Activated CD4-positive, alpha-beta memory T cell treated with anti-CD3 and anti-CD28 coated beads for 36 hours (primary cell): ENCODE data around the gene PLRG1. TPM values are rescaled to one million over a fixed set of nuclear protein-coding genes. Genes with fewer than 3 reads are reported as not detected.

Experiments
- CTCF ChIA-PET: fragments of 350-600 bp; sonication (Branson Sonifier 250); formaldehyde crosslinking; loops from one replicate; lab custom pipeline; 2021; ENCODE audit warnings: antibody characterized with exemption, inconsistent platforms; lab: Charles Lee
- POLR2A ChIA-PET: fragments of 350-600 bp; sonication (Branson Sonifier 250); formaldehyde crosslinking; loops from one replicate; lab custom pipeline; 2021; ENCODE audit warnings: antibody characterized with exemption; lab: Charles Lee
- DNase-seq: peaks from one replicate; pipeline ENCODE4 v3.0.0-alpha.2; 2020
- H3K27ac Mint-ChIP-seq: one replicate; pipeline ENCODE4 v1.8.0; 2021; ENCODE audit warnings: mixed read lengths
- H3K27me3 Mint-ChIP-seq: one replicate; pipeline ENCODE4 v1.8.0; 2021; ENCODE audit warnings: mixed read lengths
- H3K36me3 Mint-ChIP-seq: one replicate; pipeline ENCODE4 v1.8.0; 2021; ENCODE audit warnings: mixed read lengths
- H3K4me1 Mint-ChIP-seq: one replicate; pipeline ENCODE4 v1.8.0; 2021; ENCODE audit warnings: low read depth, mixed read lengths
- H3K4me3 Mint-ChIP-seq: one replicate; pipeline ENCODE4 v1.8.0; 2021; ENCODE audit warnings: mild to moderate bottlenecking, mixed read lengths
- H3K9me3 Mint-ChIP-seq: one replicate; pipeline ENCODE4 v1.8.0; 2021; ENCODE audit warnings: mixed read lengths
- intact Hi-C: fragments of 100-400 bp; cut with micrococcal nuclease; formaldehyde crosslinking; loops from one replicate; pipeline ENCODE4 v1.15.1; 2023
- total RNA-seq, 2 experiments: library from RNA; stranded (reverse); gene quantifications; one replicate each; pipeline ENCODE4 v1.2.3, GENCODE V29; 2021

The PLRG1 gene
- total RNA-seq, 2 experiments from 2014 or later = 99.3 to 103 TPM

DNA sequence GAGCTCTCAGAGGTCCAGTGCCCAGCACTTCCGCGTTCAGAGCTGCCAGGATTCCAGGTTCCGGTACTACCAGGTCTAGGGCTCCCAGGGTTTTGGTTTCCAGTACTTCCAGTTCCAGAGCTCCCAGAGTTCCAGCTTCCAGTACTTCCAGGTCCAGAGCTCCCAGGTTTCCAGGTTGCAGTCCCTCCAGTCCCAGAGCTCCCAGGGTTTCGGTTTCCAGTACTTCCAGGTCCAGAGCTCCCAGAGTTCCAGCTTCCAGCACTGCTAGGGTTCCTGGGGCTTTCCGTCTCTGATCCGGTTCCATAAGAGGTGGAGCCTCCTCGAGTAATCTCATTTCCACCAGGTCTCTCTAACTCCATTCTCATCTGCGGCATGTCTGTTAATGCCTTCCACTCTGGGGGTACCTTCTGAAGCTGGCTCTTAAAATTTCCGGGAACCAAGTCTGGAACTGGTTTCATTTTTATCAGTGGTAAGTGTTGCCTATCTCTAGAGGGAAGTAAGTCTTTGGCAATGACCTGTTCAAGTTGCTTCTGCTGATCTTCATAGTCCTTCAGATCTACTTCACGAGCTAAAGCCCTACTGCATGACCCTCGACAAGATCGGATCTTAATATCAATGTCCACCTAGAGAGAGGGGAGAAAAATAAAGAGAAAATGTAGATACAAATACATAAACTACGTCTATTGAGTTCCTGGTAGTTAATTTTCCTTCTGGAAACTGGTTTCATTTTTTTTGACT lies 36.3 kb upstream of the PLRG1 start:
- CTCF ChIA-PET = no interaction called here
- intact Hi-C loops = no loop called here
- no peaks in the 10 kb centered on the region for H3K4me1 Mint-ChIP-seq
- no peak overlapping the region for H3K4me3 Mint-ChIP-seq
- H3K27ac Mint-ChIP-seq = no peak overlapping the region
- DNase-seq = no peak
- POLR2A ChIA-PET = no interaction called here
- no peaks in the 10 kb centered on the region for H3K9me3 Mint-ChIP-seq
- peaks cover 10% of the 10 kb centered on the region for H3K27me3 Mint-ChIP-seq
- no peaks in the 10 kb centered on the region for H3K36me3 Mint-ChIP-seq

DNA sequence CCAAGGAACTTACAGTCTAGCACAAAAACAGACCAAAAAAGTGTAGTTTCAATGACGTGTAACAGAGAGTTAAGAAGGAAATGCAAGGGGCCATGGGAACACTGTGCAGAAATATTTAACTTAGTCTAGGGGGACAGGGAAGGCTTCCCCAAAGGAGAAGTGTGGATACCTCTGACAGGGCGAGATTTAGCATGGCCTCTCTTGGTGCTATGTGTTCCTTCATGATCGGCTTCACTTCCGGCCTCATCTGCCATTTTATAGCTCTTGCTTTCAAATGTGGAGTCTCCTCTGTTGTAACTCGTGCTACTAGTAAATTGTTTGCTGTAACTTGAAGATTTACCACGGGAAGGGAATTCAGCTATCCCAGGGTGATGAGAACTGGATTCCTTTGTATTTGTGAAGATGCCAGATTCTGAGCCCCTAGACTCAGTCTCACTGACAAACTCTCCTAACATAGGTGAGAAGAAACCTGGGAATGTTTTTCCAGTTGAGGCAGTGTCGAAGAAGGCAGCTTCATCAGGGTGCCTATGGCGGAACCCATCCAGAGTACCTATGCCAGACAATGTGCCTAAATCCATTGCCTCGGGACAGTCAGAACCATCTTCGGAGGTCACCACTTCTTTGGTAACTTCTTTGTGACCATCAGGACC lies 35.3 kb upstream of the PLRG1 start:
- intact Hi-C loops = no loop called here
- Mint-ChIP-seq H3K9me3 (no peaks in the 10 kb centered on the region), H3K36me3 (no peaks in the 10 kb centered on the region), H3K27ac (no peak overlapping the region), H3K4me1 (no peaks in the 10 kb centered on the region), H3K4me3 (no peak overlapping the region), H3K27me3 (peaks cover 7% of the 10 kb centered on the region)
- no peak for DNase-seq
- ChIA-PET POLR2A (no interaction called here), CTCF (interaction anchor here (0.6 kb wide), 1 partner anchor 37 kb away, joined by 3 read pairs; no protein-coding TSS in a partner anchor)

DNA sequence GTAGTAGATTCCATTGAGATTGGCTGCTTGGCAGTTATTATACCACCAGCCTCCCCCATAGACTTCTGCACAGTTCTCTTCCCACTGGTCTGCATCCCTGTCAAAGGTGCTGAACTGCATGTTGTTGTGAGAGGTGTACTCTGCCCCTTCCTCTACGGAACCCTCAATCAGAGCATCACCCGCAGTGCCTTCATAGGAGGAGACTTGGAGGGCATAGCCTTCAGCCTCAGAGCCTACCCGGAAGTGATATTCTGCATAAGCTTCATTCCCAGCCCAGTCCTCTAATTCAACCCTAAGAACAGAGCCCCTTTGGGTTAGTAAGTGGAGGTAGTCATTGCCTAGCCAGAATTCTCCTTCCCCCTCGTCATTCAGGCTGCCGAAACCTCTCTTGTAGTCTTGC lies 34.1 kb upstream of the PLRG1 start:
- Mint-ChIP-seq H3K36me3 (no peaks in the 10 kb centered on the region), H3K27ac (no peak overlapping the region), H3K4me3 (no peak overlapping the region), H3K9me3 (no peaks in the 10 kb centered on the region), H3K4me1 (no peaks in the 10 kb centered on the region), H3K27me3 (peaks cover 7% of the 10 kb centered on the region)
- POLR2A ChIA-PET = no interaction called here
- DNase-seq = no peak
- CTCF ChIA-PET = no interaction called here
- intact Hi-C loops = no loop called here

DNA sequence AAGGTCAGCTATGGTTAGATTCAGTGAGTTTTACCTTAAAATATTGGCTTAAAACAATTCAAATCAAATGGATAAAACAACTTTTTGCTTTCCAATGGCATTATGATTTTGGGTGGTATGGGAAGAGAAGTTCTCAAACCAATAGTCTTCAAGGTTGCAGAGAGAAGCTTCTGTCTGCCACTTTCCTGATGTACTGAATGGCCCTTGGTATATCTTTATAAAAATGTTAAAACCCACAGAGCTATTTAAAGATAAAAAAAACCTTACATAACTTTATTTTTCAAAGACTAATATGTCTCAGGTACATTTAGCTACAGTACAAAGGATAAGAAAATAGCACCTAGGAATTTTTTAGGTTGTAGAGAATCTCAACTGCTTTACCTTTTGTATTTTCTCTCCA lies 33.5 kb upstream of the PLRG1 start:
- intact Hi-C loops = no loop called here
- no peaks in the 10 kb centered on the region for H3K4me1 Mint-ChIP-seq
- DNase-seq = no peak
- CTCF ChIA-PET = no interaction called here
- H3K27me3 Mint-ChIP-seq = peaks cover 7% of the 10 kb centered on the region
- H3K9me3 Mint-ChIP-seq = no peaks in the 10 kb centered on the region
- no peak overlapping the region for H3K4me3 Mint-ChIP-seq
- POLR2A ChIA-PET = no interaction called here
- H3K36me3 Mint-ChIP-seq = no peaks in the 10 kb centered on the region
- H3K27ac Mint-ChIP-seq = no peak overlapping the region

DNA sequence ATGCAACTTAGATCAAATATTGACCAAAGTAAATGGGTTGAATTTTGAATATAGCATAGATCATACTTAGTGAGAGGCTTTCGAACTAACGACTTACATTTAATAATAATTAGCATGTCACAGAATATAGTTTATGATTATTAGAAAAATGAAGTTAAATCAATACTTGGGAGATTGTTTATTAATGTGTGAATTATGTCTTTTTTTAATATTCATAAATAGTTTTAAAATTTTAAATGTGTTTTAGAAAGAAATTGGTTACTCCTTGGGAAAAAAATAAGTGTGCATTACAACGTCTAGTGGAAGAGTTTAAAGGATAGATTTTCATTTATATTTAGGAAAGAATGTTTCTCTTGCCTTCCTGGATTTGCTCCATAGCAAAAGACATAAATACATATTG lies 33.0 kb upstream of the PLRG1 start:
- Mint-ChIP-seq H3K4me1 (no peaks in the 10 kb centered on the region), H3K4me3 (no peak overlapping the region), H3K27ac (no peak overlapping the region), H3K27me3 (peaks cover 7% of the 10 kb centered on the region), H3K9me3 (no peaks in the 10 kb centered on the region), H3K36me3 (no peaks in the 10 kb centered on the region)
- ChIA-PET CTCF (no interaction called here), POLR2A (no interaction called here)
- intact Hi-C loops = no loop called here
- no peak for DNase-seq

DNA sequence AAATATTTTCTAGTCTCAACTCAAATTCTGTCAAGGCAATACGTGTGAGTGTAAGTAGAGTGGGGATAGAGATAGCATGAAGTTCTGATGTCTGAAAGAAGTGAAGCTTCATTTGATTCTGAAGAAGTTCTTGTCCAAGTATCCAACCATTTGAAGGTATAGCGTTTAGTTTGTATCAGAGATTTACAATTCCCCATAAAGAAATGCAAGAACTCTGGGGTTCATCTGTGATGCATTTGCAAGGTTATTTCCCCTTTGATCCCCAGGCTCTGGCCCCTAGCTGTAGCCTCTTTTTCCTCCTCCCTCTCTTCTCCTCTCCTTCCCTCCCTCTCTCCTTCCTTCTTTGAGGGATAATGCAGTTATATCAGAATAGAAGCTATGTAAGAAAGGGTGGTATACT lies 32.5 kb upstream of the PLRG1 start:
- DNase-seq = no peak
- Mint-ChIP-seq H3K36me3 (no peaks in the 10 kb centered on the region), H3K27ac (no peak overlapping the region), H3K4me3 (no peak overlapping the region), H3K9me3 (no peaks in the 10 kb centered on the region), H3K4me1 (no peaks in the 10 kb centered on the region), H3K27me3 (peaks cover 7% of the 10 kb centered on the region)
- ChIA-PET POLR2A (no interaction called here), CTCF (no interaction called here)
- intact Hi-C loops = no loop called here

DNA sequence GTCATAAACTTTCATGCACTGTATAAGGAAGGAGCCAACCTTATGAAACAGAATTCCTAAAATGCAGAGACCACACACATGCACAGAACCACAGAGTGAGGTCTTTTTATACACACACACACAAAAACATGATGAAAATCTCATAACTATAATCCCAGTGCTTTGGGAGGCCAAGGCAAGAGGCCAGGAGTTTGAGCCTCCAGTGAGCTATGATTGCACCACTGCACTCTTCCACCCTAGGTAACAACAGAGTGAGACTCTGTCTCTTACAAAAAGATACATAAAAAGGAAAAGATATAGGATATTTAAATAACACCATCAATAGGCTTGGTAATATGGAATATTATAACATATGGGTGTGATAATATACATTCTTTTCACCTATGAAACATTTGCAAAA lies 29.7 kb upstream of the PLRG1 start:
- Mint-ChIP-seq H3K36me3 (no peaks in the 10 kb centered on the region), H3K9me3 (no peaks in the 10 kb centered on the region), H3K4me1 (no peaks in the 10 kb centered on the region), H3K27ac (no peak overlapping the region), H3K4me3 (no peak overlapping the region), H3K27me3 (peaks cover 9% of the 10 kb centered on the region)
- intact Hi-C loops = no loop called here
- CTCF ChIA-PET = no interaction called here
- POLR2A ChIA-PET = no interaction called here
- DNase-seq = no peak

DNA sequence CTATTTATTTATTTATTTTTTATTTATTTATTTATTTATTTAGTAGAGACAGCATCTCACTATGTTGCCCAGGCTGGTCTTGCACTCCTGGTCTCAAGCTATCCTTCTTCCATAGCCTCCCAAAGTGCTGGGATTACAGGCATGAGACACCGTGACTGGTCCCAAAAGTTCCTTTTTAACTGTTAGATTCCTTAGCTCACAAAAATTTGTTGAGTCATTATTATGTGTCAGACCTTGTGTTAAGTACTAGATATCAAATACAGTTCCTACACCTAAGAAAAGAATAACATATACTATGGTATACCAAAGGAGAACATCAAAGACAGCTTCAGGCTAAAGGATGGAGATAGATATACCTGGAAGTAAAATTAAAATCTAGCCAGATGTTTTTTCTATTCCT lies 28.7 kb upstream of the PLRG1 start:
- ChIA-PET CTCF (no interaction called here), POLR2A (no interaction called here)
- Mint-ChIP-seq H3K27me3 (peaks cover 11% of the 10 kb centered on the region), H3K27ac (no peak overlapping the region), H3K4me1 (no peaks in the 10 kb centered on the region), H3K4me3 (no peak overlapping the region), H3K9me3 (no peaks in the 10 kb centered on the region), H3K36me3 (no peaks in the 10 kb centered on the region)
- intact Hi-C loops = no loop called here
- DNase-seq = no peak

DNA sequence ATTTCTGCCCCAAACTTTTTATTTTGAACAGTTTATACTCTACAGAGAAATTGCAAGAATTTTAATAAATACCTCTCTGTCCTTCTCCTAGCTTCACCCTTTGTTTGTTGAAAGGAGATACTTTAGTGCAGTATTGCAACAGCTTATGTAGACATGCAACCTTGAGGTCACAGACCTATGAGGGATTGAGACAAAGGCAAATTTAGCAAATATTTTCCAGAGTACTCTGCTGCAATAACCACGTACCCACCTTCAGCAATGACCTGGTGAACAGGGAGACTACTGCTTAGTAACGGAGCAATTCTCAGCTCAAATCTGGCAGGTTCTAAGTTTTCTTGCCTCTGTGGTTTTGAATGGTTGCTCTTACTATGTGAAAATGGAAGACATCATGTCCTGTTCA lies 27.1 kb upstream of the PLRG1 start:
- CTCF ChIA-PET = interaction anchor here (0.7 kb wide), 1 partner anchor 61 kb away, joined by 3 read pairs; no protein-coding TSS in a partner anchor
- no peak overlapping the region for H3K27ac Mint-ChIP-seq
- POLR2A ChIA-PET = no interaction called here

DNA sequence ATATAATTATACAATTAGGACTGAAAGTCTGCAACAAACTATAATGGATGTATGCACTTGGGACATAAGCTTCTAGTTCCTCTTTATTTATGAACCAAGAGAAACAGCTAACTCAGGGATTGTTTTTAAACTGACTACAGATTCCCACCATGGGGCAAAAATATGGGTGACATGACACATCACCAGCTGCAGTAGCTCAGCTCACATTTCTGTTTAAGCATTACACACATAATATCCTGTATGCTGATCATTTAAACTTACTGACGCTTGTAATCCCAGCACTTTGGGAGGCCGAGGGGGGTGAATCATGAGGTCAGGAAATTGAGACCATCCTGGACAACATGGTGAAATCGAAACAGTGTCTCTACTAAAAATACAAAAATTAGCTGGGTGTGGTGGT lies 24.1 kb upstream of the PLRG1 start:
- no peaks in the 10 kb centered on the region for H3K36me3 Mint-ChIP-seq
- intact Hi-C loops = no loop called here
- H3K27ac Mint-ChIP-seq = no peak overlapping the region
- no peaks in the 10 kb centered on the region for H3K4me1 Mint-ChIP-seq
- peaks cover 12% of the 10 kb centered on the region for H3K27me3 Mint-ChIP-seq
- H3K9me3 Mint-ChIP-seq = no peaks in the 10 kb centered on the region
- DNase-seq = no peak
- no peak overlapping the region for H3K4me3 Mint-ChIP-seq
- POLR2A ChIA-PET = no interaction called here
- CTCF ChIA-PET = no interaction called here

More for the DNA sequence above, 27.1 kb upstream of the PLRG1 start:
- Mint-ChIP-seq H3K4me1 (no peaks in the 10 kb centered on the region), H3K9me3 (no peaks in the 10 kb centered on the region), H3K27me3 (peaks cover 11% of the 10 kb centered on the region), H3K36me3 (no peaks in the 10 kb centered on the region), H3K4me3 (no peak overlapping the region)
- no peak for DNase-seq
- intact Hi-C loops = no loop called here

DNA sequence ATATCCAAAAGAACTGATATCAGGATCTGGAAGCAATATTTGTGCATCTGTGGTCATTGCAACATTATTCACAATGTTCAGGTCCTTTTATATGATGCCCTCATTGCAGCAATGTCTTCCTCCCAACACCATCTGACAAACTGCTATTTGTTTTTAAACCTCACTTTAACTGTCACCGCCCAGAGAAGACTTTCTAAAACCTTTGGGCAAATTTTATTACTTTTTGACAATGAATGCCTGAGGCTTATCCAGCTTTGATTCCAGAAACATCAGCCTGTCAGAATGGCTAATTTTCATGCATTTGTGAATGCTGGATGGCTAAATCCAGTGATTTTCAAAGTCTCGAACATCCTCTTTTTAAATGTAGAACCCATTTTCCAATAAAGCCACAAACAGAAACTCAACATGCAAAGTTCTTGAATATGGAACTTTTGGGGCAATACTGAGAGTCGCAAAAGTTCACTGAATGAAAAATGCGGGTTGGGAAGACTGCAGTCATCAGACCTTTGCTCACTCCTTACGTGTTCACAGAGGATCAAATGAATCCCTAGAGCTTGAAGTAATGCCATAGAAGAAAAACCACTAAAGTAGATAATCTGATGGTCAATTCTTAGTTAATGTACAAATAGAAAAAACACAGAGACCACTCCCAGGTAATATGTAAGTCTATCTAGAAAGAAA lies 23.1 kb upstream of the PLRG1 start:
- CTCF ChIA-PET = no interaction called here
- no peaks in the 10 kb centered on the region for H3K4me1 Mint-ChIP-seq
- intact Hi-C loops = no loop called here
- H3K4me3 Mint-ChIP-seq = no peak overlapping the region
- no peak for DNase-seq
- H3K27ac Mint-ChIP-seq = no peak overlapping the region
- H3K9me3 Mint-ChIP-seq = no peaks in the 10 kb centered on the region
- H3K36me3 Mint-ChIP-seq = no peaks in the 10 kb centered on the region
- peaks cover 12% of the 10 kb centered on the region for H3K27me3 Mint-ChIP-seq
- POLR2A ChIA-PET = no interaction called here

DNA sequence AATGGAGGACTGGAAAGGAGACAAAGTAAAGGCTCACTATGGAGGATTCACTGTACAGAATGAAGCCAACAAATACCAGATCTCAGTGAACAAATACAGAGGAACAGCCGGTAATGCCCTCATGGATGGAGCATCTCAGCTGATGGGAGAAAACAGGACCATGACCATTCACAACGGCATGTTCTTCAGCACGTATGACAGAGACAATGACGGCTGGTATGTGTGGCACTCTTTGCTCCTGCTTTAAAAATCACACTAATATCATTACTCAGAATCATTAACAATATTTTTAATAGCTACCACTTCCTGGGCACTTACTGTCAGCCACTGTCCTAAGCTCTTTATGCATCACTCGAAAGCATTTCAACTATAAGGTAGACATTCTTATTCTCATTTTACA lies 19.4 kb upstream of the PLRG1 start:
- no peaks in the 10 kb centered on the region for H3K9me3 Mint-ChIP-seq
- ChIA-PET CTCF (no interaction called here), POLR2A (no interaction called here)
- intact Hi-C loops = no loop called here
- no peaks in the 10 kb centered on the region for H3K36me3 Mint-ChIP-seq
- H3K27me3 Mint-ChIP-seq = peaks cover 1% of the 10 kb centered on the region
- H3K4me1 Mint-ChIP-seq = no peaks in the 10 kb centered on the region
- DNase-seq = no peak
- H3K4me3 Mint-ChIP-seq = no peak overlapping the region
- H3K27ac Mint-ChIP-seq = no peak overlapping the region
